KOPT-K1 (cell line): ENCODE data around the gene SDR9C7.
"Not testable (repeated sequence)": the region's sequence is repeated elsewhere in the genome, so short reads cannot be mapped to it uniquely, and the experiment has no call there.

ENCODE experiments used
- H3K27ac ChIP-seq: fragments of 200-600 bp; sonication (generic); 2 replicates; pipeline ENCODE4 v1.5.1; 2016; ENCODE audit warnings: antibody characterized with exemption, mild to moderate bottlenecking, low read depth, low read length; ENCODE audit not compliant: poor library complexity, severe bottlenecking
- H3K36me3 ChIP-seq: fragments of 200-600 bp; sonication (generic); 2 replicates; pipeline ENCODE4 v1.5.1; 2017; ENCODE audit warnings: antibody characterized with exemption, mild to moderate bottlenecking, low read length, moderate library complexity; ENCODE audit not compliant: insufficient read depth
- H3K9me3 ChIP-seq: fragments of 200-600 bp; sonication (generic); 2 replicates; pipeline ENCODE4 v1.5.1; 2017; ENCODE audit warnings: antibody characterized with exemption, low read length, mild to moderate bottlenecking; ENCODE audit not compliant: insufficient read depth, poor library complexity, severe bottlenecking

Gene SDR9C7

GRCh38 chr12:56935157-56935556 lies 949 bp upstream of the SDR9C7 start:
- Histone ChIP-seq H3K36me3 (no peaks in the 10 kb centered on the region), H3K27ac (no peak overlapping the region), H3K9me3 (no peaks in the 10 kb centered on the region)

- no peaks in the 10 kb centered on the region for H3K9me3 ChIP-seq
- H3K27ac ChIP-seq: no peak overlapping the region
- H3K36me3 ChIP-seq: no peaks in the 10 kb centered on the region
Measured at GRCh38 chr12:56932867-56933266, 1.3 kb downstream of the SDR9C7 start.

GRCh38 chr12:56932146-56932545 lies 2.1 kb downstream of the SDR9C7 start:
- H3K9me3 ChIP-seq: no peaks in the 10 kb centered on the region
- H3K36me3 ChIP-seq: no peaks in the 10 kb centered on the region
- H3K27ac ChIP-seq: peak overlapping the region; percentile 59

GRCh38 chr12:56931474-56931978 lies 2.7 kb downstream of the SDR9C7 start:
- H3K27ac ChIP-seq: peak overlapping the region; percentile 59

GRCh38 chr12:56930241-56930640 lies 4.0 kb downstream of the SDR9C7 start:
- no peaks in the 10 kb centered on the region for H3K36me3 ChIP-seq
- no peak overlapping the region for H3K27ac ChIP-seq
- no peaks in the 10 kb centered on the region for H3K9me3 ChIP-seq

More at GRCh38 chr12:56931474-56931978, 2.7 kb downstream of the SDR9C7 start:
- Histone ChIP-seq H3K36me3 (no peaks in the 10 kb centered on the region), H3K9me3 (no peaks in the 10 kb centered on the region)

GRCh38 chr12:56929780-56930179 lies 4.4 kb downstream of the SDR9C7 start:
- no peaks in the 10 kb centered on the region for H3K9me3 ChIP-seq
- no peak overlapping the region for H3K27ac ChIP-seq
- no peaks in the 10 kb centered on the region for H3K36me3 ChIP-seq

- Histone ChIP-seq H3K36me3 (no peaks in the 10 kb centered on the region), H3K27ac (no peak overlapping the region), H3K9me3 (no peaks in the 10 kb centered on the region)
Measured at GRCh38 chr12:56928262-56928661, 5.9 kb downstream of the SDR9C7 start.

- Histone ChIP-seq H3K36me3 (no peaks in the 10 kb centered on the region), H3K27ac (no peak overlapping the region), H3K9me3 (no peaks in the 10 kb centered on the region)
Measured at GRCh38 chr12:56927281-56927680, 6.9 kb downstream of the SDR9C7 start.

- H3K36me3 ChIP-seq: no peaks in the 10 kb centered on the region
- peaks cover 8% of the 10 kb centered on the region for H3K9me3 ChIP-seq
- no peak overlapping the region for H3K27ac ChIP-seq
Measured at GRCh38 chr12:56922031-56922430, 12.2 kb downstream of the SDR9C7 start.

GRCh38 chr12:56921346-56921745 lies 12.9 kb downstream of the SDR9C7 start:
- no peaks in the 10 kb centered on the region for H3K36me3 ChIP-seq
- H3K27ac ChIP-seq: no peak overlapping the region
- H3K9me3 ChIP-seq: peaks cover 8% of the 10 kb centered on the region

GRCh38 chr12:56918139-56918538 lies 16.1 kb downstream of the SDR9C7 start:
- not testable (repeated sequence) for H3K36me3 ChIP-seq, H3K9me3 ChIP-seq, H3K27ac ChIP-seq

- H3K36me3 ChIP-seq: no peaks in the 10 kb centered on the region
- H3K9me3 ChIP-seq: peaks cover 8% of the 10 kb centered on the region
- no peak overlapping the region for H3K27ac ChIP-seq
Measured at GRCh38 chr12:56916996-56917333, 17.2 kb downstream of the SDR9C7 start.

- H3K36me3 ChIP-seq: no peaks in the 10 kb centered on the region
- peaks cover 11% of the 10 kb centered on the region for H3K9me3 ChIP-seq
- H3K27ac ChIP-seq: no peak overlapping the region
Measured at GRCh38 chr12:56916296-56916995, 17.8 kb downstream of the SDR9C7 start.

GRCh38 chr12:56914724-56915123 lies 19.5 kb downstream of the SDR9C7 start:
- peaks cover 21% of the 10 kb centered on the region for H3K9me3 ChIP-seq
- no peak overlapping the region for H3K27ac ChIP-seq
- no peaks in the 10 kb centered on the region for H3K36me3 ChIP-seq

GRCh38 chr12:56914256-56914655 lies 20.0 kb downstream of the SDR9C7 start:
- Histone ChIP-seq H3K9me3 (peaks cover 25% of the 10 kb centered on the region), H3K36me3 (no peaks in the 10 kb centered on the region)

GRCh38 chr12:56909403-56909802 lies 24.8 kb downstream of the SDR9C7 start:
- not testable (repeated sequence) for H3K36me3 ChIP-seq, H3K27ac ChIP-seq
- peaks cover 48% of the 10 kb centered on the region for H3K9me3 ChIP-seq

More at GRCh38 chr12:56914256-56914655, 20.0 kb downstream of the SDR9C7 start:
- H3K27ac ChIP-seq: no peak overlapping the region
